PC-9 (cell line): ENCODE data around the gene GNAQ.

Experiments
- EZH2 ChIP-seq: fragments of 200-600 bp; sonication (generic); IDR thresholded peaks from 2 replicates; pipeline ENCODE4 v1.8.0; 2017; ENCODE audit warnings: antibody characterized with exemption, low read depth
- TF ChIP-seq, protein P1 (sequence below): fragments of 200-600 bp; sonication (generic); conservative IDR thresholded peaks from 2 replicates; pipeline ENCODE4 v1.6.1; 2017; ENCODE audit warnings: mixed run types, antibody characterized with exemption, mild to moderate bottlenecking, moderate library complexity

- TF ChIP-seq, protein P1, sequence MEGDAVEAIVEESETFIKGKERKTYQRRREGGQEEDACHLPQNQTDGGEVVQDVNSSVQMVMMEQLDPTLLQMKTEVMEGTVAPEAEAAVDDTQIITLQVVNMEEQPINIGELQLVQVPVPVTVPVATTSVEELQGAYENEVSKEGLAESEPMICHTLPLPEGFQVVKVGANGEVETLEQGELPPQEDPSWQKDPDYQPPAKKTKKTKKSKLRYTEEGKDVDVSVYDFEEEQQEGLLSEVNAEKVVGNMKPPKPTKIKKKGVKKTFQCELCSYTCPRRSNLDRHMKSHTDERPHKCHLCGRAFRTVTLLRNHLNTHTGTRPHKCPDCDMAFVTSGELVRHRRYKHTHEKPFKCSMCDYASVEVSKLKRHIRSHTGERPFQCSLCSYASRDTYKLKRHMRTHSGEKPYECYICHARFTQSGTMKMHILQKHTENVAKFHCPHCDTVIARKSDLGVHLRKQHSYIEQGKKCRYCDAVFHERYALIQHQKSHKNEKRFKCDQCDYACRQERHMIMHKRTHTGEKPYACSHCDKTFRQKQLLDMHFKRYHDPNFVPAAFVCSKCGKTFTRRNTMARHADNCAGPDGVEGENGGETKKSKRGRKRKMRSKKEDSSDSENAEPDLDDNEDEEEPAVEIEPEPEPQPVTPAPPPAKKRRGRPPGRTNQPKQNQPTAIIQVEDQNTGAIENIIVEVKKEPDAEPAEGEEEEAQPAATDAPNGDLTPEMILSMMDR: no peak
- no peak for TF ChIP-seq EZH2
Measured at GRCh38 chr9:77807846-77808750, 223.5 kb downstream of the GNAQ start.
